ENCODE data around the gene ANLN.

GRCh38 chr7:36348256-36348655, 41.4 kb upstream of the ANLN start:
- TF ChIP-seq POLR2AphosphoS5 (IDR thresholded peaks at IDR 0.05; ENCODE audit: low read depth, low read length) (no peak), EZH2phosphoT487 (IDR thresholded peaks at IDR 0.05; ENCODE audit: borderline replicate concordance) (no peak), ATF3 (IDR thresholded peaks at IDR 0.05) (no peak), CTCF (IDR thresholded peaks at IDR 0.05 in 2 of 3, conservative IDR thresholded peaks at IDR 0.05 in 1 of 3; ENCODE audit: borderline replicate concordance in 1 of 3, insufficient read depth in 1 of 3, low read depth in 2 of 3, low read length in 2 of 3) (no peak)
- TF ChIP-seq, protein P1, sequence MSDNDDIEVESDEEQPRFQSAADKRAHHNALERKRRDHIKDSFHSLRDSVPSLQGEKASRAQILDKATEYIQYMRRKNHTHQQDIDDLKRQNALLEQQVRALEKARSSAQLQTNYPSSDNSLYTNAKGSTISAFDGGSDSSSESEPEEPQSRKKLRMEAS (IDR thresholded peaks at IDR 0.05): no peak
